ENCODE measurements around the gene LIN9.

DNA sequence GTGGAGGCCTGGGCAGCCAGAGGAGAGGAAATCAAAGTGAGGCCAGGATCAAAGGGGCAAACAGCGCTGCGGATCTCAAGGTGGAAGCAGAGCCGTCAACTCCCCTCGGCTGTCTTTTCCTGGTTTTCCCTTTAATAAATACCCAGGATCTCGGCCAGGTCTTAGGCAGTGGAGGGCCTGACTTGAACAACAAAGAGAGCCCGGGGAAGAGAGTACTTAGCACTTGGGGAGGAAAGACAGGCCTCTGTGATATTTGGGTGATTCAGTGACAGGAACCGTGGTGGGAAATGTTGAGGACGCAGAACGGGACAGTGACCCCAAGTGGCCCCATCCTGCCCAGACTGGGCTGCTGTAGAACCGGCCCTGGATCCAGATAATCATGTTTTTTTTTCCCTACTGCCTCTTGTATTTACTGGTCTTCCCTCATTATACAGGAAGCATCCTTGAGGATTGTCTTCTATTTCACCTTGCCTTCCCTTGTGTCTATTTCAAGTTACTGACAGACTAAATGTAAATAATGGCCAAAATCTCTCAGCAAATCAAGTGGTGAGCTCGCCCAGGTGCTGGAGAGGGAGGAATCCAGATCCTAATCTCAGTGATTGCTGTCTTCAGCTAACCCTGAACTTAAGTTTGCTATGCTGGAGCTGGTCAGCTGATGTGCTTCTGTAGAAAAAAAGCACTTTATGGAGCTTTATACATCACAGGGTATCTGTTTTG lies 88.3 kb downstream of the LIN9 start:
- no peak for TF ChIP-seq YY1 (IDR thresholded peaks at IDR 0.05; ENCODE audit: insufficient read depth, insufficient read length)
- TF ChIP-seq ZNF274 (IDR thresholded peaks at IDR 0.05; ENCODE audit: low read depth, low read length) = no peak

Data from NT2/D1 (cell line).